PC-3 (cell line): Measurements from ENCODE around the gene DDC. TPM values are rescaled to one million over a fixed set of nuclear protein-coding genes. Genes with fewer than 3 reads are reported as not detected.

Experiments
- ATAC-seq: fragments of 200-7000 bp; cut with Tn5 transposase; 2 replicates; pipeline ENCODE4 v1.9.1; 2020; ENCODE audit warnings: mild to moderate bottlenecking, moderate library complexity
- BruUV-seq: library from RNA; stranded (reverse); fragments of 400-500 nt; replicated peaks from 2 replicates; lab custom pipeline; 2021; lab: Mats Ljungman, UMichigan
- CTCF ChIA-PET: fragments of 300-600 bp; sonication (Branson Sonifier 250); formaldehyde crosslinking; loops from one replicate; lab custom pipeline; 2022; ENCODE audit warnings: antibody characterized with exemption; lab: Charles Lee
- POLR2A ChIA-PET: fragments of 300-600 bp; sonication (Branson Sonifier 250); formaldehyde crosslinking; loops from one replicate; lab custom pipeline; 2022; ENCODE audit warnings: antibody characterized with exemption; ENCODE audit not compliant: unreplicated experiment; lab: Charles Lee
- DNase-seq: peaks from one replicate; pipeline ENCODE4 v3.0.0-alpha.2; 2015
- H2AFZ ChIP-seq: fragments of 300-600 bp; sonication (generic); 2 replicates; pipeline ENCODE4 v1.6.0; 2016; ENCODE audit warnings: antibody characterized with exemption, low read length
- H3F3A ChIP-seq: fragments of 300-600 bp; sonication (generic); one replicate; pipeline ENCODE4 v1.6.0; 2017; ENCODE audit warnings: antibody characterized with exemption, low read length, control low read depth, mild to moderate bottlenecking; ENCODE audit not compliant: unreplicated experiment
- H3K27ac ChIP-seq: fragments of 300-600 bp; sonication (generic); 2 replicates; pipeline ENCODE4 v1.5.1; 2016; ENCODE audit warnings: mild to moderate bottlenecking, low read length
- H3K27me3 ChIP-seq: fragments of 300-600 bp; sonication (generic); 2 replicates; pipeline ENCODE4 v1.6.1; 2016; ENCODE audit warnings: low read length, mixed read lengths
- H3K36me3 ChIP-seq: fragments of 300-600 bp; sonication (generic); 2 replicates; pipeline ENCODE4 v1.6.1; 2016; ENCODE audit warnings: low read depth, mixed run types, low read length, mixed read lengths
- H3K4me1 ChIP-seq: fragments of 300-600 bp; sonication (generic); 2 replicates; pipeline ENCODE4 v1.5.1; 2016; ENCODE audit warnings: low read length; ENCODE audit not compliant: insufficient read depth
- H3K4me2 ChIP-seq: fragments of 300-600 bp; sonication (generic); 2 replicates; pipeline ENCODE4 v1.6.0; 2016; ENCODE audit warnings: low read length
- H3K4me3 ChIP-seq: fragments of 300-600 bp; sonication (generic); 2 replicates; pipeline ENCODE4 v1.5.1; 2016; ENCODE audit warnings: mild to moderate bottlenecking, low read length, mixed read lengths
- H3K79me2 ChIP-seq: fragments of 300-600 bp; sonication (generic); 2 replicates; pipeline ENCODE4 v1.6.1; 2017; ENCODE audit warnings: low read length, mixed read lengths
- H3K9ac ChIP-seq: fragments of 300-600 bp; sonication (generic); 2 replicates; pipeline ENCODE4 v1.6.0; 2016; ENCODE audit warnings: mild to moderate bottlenecking, low read length
- H3K9me2 ChIP-seq: fragments of 300-600 bp; sonication (generic); replicated peaks from 2 replicates; pipeline ENCODE4 v1.6.1; 2016; ENCODE audit warnings: mixed run types, low read length, mixed read lengths
- H3K9me3 ChIP-seq: fragments of 300-600 bp; sonication (generic); 2 replicates; pipeline ENCODE4 v1.6.1; 2016; ENCODE audit warnings: low read length, mixed read lengths
- H4K20me1 ChIP-seq: fragments of 300-600 bp; sonication (generic); 2 replicates; pipeline ENCODE4 v1.6.1; 2016; ENCODE audit warnings: low read length, mixed read lengths
- CTCF ChIP-seq: fragments of 300-600 bp; sonication (generic); conservative IDR thresholded peaks from 2 replicates; pipeline ENCODE4 v1.5.1; 2017; ENCODE audit warnings: antibody characterized with exemption, low read depth, mild to moderate bottlenecking, low read length
- EZH2 ChIP-seq: fragments of 300-600 bp; sonication (generic); IDR thresholded peaks from one replicate; pipeline ENCODE4 v1.6.1; 2017; ENCODE audit warnings: antibody characterized with exemption, mild to moderate bottlenecking, low read length; ENCODE audit not compliant: unreplicated experiment
- EZH2phosphoT487 ChIP-seq: fragments of 300-600 bp; sonication (generic); IDR thresholded peaks from 2 replicates; pipeline ENCODE4 v1.6.1; 2018; ENCODE audit warnings: mild to moderate bottlenecking, antibody characterized with exemption, low read length, borderline replicate concordance
- intact Hi-C: fragments of 100-400 bp; cut with micrococcal nuclease; formaldehyde crosslinking; loops from 2 replicates; pipeline ENCODE4 v1.9.0; 2023
- total RNA-seq: library from RNA; depleted of rRNA; stranded (reverse); fragments of >200 nt; gene quantifications from 2 replicates; pipeline ENCODE4 v1.2.3, GENCODE V29; 2014

The DDC gene
- total RNA-seq, 1 experiment from 2014 or later = not detected

DNA sequence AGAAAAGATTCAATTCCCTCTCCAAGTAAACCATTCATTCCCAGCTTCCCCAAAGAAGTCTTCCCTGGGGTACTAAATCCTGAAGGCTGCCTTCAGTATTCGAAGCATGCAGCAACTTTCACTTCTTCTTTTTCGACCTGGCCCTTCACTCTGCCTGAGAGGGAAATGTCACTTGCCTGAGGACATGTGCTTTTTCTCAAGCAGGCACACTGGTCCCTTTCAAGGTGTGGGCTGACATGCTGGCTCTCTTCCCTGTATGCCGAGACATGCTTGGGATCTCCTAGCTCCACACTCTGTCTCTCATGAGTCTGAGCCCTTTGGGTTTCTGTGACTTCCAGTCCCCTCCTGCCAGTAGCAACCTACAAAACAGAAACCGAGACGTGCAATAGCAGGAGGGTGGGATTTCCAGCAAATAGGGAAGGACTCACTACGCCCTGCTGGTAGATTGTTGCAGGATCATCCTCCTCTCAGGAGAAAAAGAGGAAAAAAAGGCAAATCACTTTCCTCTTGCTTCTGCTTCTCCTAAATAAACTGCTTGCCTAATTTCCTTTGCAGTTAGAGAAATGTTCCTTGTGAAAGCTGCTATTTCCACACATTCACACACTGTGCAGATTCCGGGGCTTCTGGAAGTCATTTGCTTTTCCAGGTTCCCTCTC is 148.6 kb downstream of the DDC start:
- Histone ChIP-seq H3K79me2 (no peaks in the 10 kb centered on the region), H3K9me3 (no peaks in the 10 kb centered on the region), H2AFZ (no peak overlapping the region), H3K4me3 (no peak overlapping the region), H3K9me2 (no peaks in the 10 kb centered on the region), H3K36me3 (no peaks in the 10 kb centered on the region), H3F3A (no peaks in the 10 kb centered on the region), H3K9ac (no peak overlapping the region), H3K27me3 (peaks cover 4% of the 10 kb centered on the region; the same call in 1 of the 2 replicates), H4K20me1 (no peaks in the 10 kb centered on the region), H3K27ac (no peak overlapping the region), H3K4me1 (no peaks in the 10 kb centered on the region), H3K4me2 (no peak overlapping the region)
- no peak for DNase-seq
- ChIA-PET CTCF (no interaction called here), POLR2A (no interaction called here)
- TF ChIP-seq EZH2 (no peak), EZH2phosphoT487 (no peak), CTCF (no peak)
- ATAC-seq = no peak
- BruUV-seq = no TSS peak
- intact Hi-C loops = no loop called here

DNA sequence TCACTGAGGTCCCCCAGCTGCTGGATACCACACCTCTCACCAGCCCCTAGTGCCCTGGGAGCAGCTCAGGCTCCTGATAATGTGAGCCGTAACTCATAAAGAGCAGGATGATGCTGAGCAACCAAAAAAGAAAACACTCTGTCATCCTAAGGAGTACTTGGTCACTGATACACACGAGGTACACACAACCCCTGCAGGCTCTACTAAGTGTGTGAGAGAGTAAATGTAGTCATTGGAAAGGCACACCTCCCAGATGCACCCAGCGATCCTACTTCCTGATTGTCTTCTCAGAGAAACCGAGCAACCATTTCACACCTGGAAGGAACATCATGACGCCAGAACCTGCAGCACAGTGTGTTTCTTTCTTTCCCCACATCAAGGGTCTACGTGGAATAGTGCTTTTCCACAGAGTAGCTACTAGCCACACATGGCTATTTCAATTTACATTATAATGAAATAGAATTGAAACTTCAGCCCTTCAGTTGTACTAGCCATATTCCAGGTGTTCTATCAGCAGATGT is 149.3 kb downstream of the DDC start:
- Histone ChIP-seq H3K79me2 (no peaks in the 10 kb centered on the region), H3K9me2 (no peaks in the 10 kb centered on the region), H3K4me1 (no peaks in the 10 kb centered on the region), H3K36me3 (no peaks in the 10 kb centered on the region), H3K9ac (no peak overlapping the region), H2AFZ (no peak overlapping the region), H3K4me2 (no peak overlapping the region), H4K20me1 (no peaks in the 10 kb centered on the region), H3F3A (no peaks in the 10 kb centered on the region), H3K9me3 (no peaks in the 10 kb centered on the region), H3K4me3 (no peak overlapping the region), H3K27ac (no peak overlapping the region), H3K27me3 (peaks cover 4% of the 10 kb centered on the region; the same call in 1 of the 2 replicates)
- ChIA-PET POLR2A (no interaction called here), CTCF (no interaction called here)
- ATAC-seq (no peak), DNase-seq (no peak)
- no TSS peak for BruUV-seq
- intact Hi-C loops = no loop called here
- TF ChIP-seq EZH2phosphoT487 = no peak
- no peak for TF ChIP-seq CTCF
- no peak for TF ChIP-seq EZH2

DNA sequence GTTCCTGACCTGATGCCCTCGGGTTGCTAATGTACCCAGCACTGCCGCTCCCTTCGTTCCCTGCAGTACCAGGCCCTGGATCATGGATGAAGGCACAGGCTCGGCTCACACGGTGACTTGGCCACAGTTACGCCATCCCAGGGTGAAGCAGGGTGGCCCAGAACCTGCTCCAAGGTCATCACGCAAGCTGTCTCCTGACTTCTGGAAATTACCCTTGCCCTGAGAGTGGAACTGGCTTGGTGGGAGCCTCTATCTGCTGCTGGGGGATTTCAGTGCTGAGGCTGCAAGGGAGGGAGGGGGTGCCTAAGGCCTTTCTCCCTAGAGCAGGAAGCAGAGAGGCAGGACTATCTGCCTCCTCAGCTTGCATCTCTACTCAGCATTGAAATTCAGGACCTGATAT is 151.6 kb downstream of the DDC start:
- Histone ChIP-seq H4K20me1 (no peaks in the 10 kb centered on the region), H3K27me3 (peaks cover 5% of the 10 kb centered on the region; the same call in 1 of the 2 replicates), H3K4me1 (no peaks in the 10 kb centered on the region), H3K79me2 (no peaks in the 10 kb centered on the region), H3K27ac (no peak overlapping the region), H3K36me3 (no peaks in the 10 kb centered on the region), H3K4me2 (no peak overlapping the region), H3K9me2 (no peaks in the 10 kb centered on the region), H3K9ac (no peak overlapping the region), H2AFZ (no peak overlapping the region), H3K9me3 (no peaks in the 10 kb centered on the region), H3F3A (no peaks in the 10 kb centered on the region), H3K4me3 (no peak overlapping the region)
- DNase-seq (no peak), ATAC-seq (no peak)
- ChIA-PET POLR2A (interaction anchor here (0.6 kb wide), 1 partner anchor 39 kb away, joined by 3 read pairs; no protein-coding TSS in a partner anchor), CTCF (interaction anchor here (0.6 kb wide), 1 partner anchor 270 kb away, joined by 4 read pairs; no protein-coding TSS in a partner anchor)
- BruUV-seq = no TSS peak
- intact Hi-C loops = no loop called here
- TF ChIP-seq EZH2 (no peak), EZH2phosphoT487 (no peak), CTCF (no peak)
